MM.1S (cell line): ENCODE measurements around the gene RHPN2.
"Not testable (repeated sequence)": the region's sequence is repeated elsewhere in the genome, so short reads cannot be mapped to it uniquely, and the experiment has no call there.

Experiments
- EZH2 ChIP-seq: fragments of 300-600 bp; sonication (generic); optimal IDR thresholded peaks from 2 replicates; pipeline ENCODE3; 2017; ENCODE audit warnings: low read depth, mild to moderate bottlenecking, antibody characterized with exemption, low read length, mixed read lengths
- TF ChIP-seq, protein P1 (sequence below): fragments of 300-600 bp; sonication (generic); IDR thresholded peaks from 2 replicates; pipeline ENCODE4 v1.5.1; 2016; ENCODE audit warnings: antibody characterized with exemption, low read length, mixed read lengths

DNA sequence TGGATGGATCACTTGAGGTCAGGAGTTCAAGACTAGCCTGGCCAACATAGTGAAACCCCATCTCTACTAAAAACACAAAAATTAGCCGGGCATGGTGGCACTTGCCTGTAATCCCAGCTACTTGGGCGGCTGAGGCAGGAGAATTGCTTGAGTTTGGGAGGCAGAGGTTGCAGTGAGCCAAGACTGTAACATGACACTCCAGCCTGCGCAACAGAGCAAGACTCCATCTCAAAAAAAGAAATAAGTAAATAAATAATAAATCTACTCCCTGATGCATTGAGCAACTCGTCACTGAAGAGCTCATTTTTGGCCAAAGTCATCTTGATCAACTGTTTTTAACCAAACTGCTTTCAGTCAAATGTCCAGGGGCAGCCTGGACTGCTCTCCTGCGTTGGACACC lies 123.4 kb downstream of the RHPN2 start:
- TF ChIP-seq, protein P1, sequence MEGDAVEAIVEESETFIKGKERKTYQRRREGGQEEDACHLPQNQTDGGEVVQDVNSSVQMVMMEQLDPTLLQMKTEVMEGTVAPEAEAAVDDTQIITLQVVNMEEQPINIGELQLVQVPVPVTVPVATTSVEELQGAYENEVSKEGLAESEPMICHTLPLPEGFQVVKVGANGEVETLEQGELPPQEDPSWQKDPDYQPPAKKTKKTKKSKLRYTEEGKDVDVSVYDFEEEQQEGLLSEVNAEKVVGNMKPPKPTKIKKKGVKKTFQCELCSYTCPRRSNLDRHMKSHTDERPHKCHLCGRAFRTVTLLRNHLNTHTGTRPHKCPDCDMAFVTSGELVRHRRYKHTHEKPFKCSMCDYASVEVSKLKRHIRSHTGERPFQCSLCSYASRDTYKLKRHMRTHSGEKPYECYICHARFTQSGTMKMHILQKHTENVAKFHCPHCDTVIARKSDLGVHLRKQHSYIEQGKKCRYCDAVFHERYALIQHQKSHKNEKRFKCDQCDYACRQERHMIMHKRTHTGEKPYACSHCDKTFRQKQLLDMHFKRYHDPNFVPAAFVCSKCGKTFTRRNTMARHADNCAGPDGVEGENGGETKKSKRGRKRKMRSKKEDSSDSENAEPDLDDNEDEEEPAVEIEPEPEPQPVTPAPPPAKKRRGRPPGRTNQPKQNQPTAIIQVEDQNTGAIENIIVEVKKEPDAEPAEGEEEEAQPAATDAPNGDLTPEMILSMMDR, result not testable (repeated sequence)
- not testable (repeated sequence) for TF ChIP-seq EZH2
